Activated CD4-positive, alpha-beta memory T cell treated with anti-CD3 and anti-CD28 coated beads, Interleukin-2, amount 10 ng/mL, durations not matched to agents 7 days and 5 days (primary cell): ENCODE results near the gene AFG3L2. TPM values are rescaled to one million over a fixed set of nuclear protein-coding genes. Genes with fewer than 3 reads are reported as not detected.

ENCODE experiments used
- CTCF ChIA-PET: fragments of 350-600 bp; sonication (Branson Sonifier 250); formaldehyde crosslinking; loops from one replicate; lab custom pipeline; 2021; ENCODE audit warnings: antibody characterized with exemption, inconsistent platforms; lab: Charles Lee
- POLR2A ChIA-PET: fragments of 350-600 bp; sonication (Branson Sonifier 250); formaldehyde crosslinking; loops from one replicate; lab custom pipeline; 2021; ENCODE audit warnings: antibody characterized with exemption; lab: Charles Lee
- DNase-seq: peaks from one replicate; pipeline ENCODE4 v3.0.0-alpha.2; 2020
- H3K27ac Mint-ChIP-seq: one replicate; pipeline ENCODE4 v1.8.0; 2021; ENCODE audit warnings: mild to moderate bottlenecking, mixed read lengths
- H3K27me3 Mint-ChIP-seq: one replicate; pipeline ENCODE4 v1.8.0; 2021; ENCODE audit warnings: mixed read lengths
- H3K36me3 Mint-ChIP-seq: one replicate; pipeline ENCODE4 v1.8.0; 2021; ENCODE audit warnings: low read depth, mixed read lengths
- H3K4me1 Mint-ChIP-seq: one replicate; pipeline ENCODE4 v1.8.0; 2021; ENCODE audit warnings: mixed read lengths
- H3K4me3 Mint-ChIP-seq: one replicate; pipeline ENCODE4 v1.8.0; 2021; ENCODE audit warnings: mild to moderate bottlenecking, mixed read lengths
- H3K9me3 Mint-ChIP-seq: one replicate; pipeline ENCODE4 v1.8.0; 2021; ENCODE audit warnings: mixed read lengths
- total RNA-seq, 2 experiments: library from RNA; stranded (reverse); gene quantifications; one replicate each; pipeline ENCODE4 v1.2.3, GENCODE V29; 2021

AFG3L2 gene
- total RNA-seq, 2 experiments from 2014 or later: 31.9 to 32.8 TPM

DNA sequence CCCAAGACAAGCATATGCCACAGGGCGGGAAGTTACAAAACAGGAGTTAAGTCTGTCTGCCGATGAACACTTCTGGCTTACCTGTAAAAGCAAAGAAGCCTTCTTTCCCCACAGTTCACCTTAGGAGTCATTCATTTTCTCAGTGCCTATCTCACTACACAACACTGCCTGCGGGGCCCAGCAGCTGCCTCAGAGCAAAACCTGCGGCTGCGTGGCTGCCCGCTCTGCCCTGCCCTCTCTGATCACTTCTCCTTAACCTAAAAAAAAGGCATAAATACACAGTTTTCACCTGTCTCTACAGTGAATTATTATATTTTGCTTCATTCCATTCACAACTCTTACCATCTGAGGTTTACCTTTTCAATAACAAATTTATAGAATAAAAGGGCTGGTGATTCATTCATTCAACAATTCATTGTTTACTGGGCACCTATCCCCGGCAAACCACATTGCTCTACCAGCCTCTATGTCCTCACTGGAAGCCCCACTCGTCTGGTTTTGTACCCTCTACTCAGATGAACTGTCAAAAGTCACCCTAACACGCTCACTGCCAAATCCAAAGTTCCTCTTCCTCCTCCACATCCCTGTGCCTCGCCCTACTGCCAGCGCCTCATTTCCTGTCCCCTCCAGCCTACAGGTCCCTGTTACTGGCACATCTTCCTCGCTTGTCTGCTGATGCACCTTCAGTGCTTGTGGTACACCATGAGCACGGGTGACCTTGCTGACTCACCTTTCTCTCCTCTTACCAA is 31.4 kb downstream of the AFG3L2 start:
- CTCF ChIA-PET: no interaction called here
- H3K27me3 Mint-ChIP-seq: no peaks in the 10 kb centered on the region

DNA sequence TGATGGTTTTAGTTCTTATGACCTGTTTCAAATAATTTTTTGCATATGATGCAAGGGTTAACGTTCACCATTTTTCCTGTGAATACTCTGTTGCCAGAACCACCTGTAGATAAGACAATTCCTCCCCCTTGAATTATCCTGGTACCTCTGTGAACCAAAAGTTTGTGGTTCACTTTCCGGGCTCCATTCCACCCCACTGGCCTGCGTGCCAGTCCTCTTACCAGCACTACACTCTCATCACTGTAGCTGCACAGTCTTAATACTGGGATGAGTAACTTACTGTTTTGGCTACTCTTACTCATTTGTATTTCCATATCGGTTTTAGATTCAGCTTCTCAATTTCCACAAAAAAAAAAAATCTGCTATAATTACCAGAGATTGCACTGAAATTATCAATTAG is 34.4 kb downstream of the AFG3L2 start:
- Mint-ChIP-seq H3K4me3 (no peak overlapping the region), H3K36me3 (peaks cover 42% of the 10 kb centered on the region), H3K27ac (no peak overlapping the region), H3K27me3 (no peaks in the 10 kb centered on the region), H3K4me1 (peaks cover 7% of the 10 kb centered on the region), H3K9me3 (no peaks in the 10 kb centered on the region)
- CTCF ChIA-PET: interaction anchor here (0.6 to 1.8 kb wide), 2 partner anchors 14 to 184 kb away, joined by 3 to 5 read pairs; no protein-coding TSS in a partner anchor
- POLR2A ChIA-PET: no interaction called here
- no peak for DNase-seq

More for the DNA sequence above, 31.4 kb downstream of the AFG3L2 start:
- no peak for DNase-seq
- H3K27ac Mint-ChIP-seq: no peak overlapping the region
- H3K36me3 Mint-ChIP-seq: peaks cover 56% of the 10 kb centered on the region
- H3K4me1 Mint-ChIP-seq: peaks cover 7% of the 10 kb centered on the region
- no peak overlapping the region for H3K4me3 Mint-ChIP-seq
- H3K9me3 Mint-ChIP-seq: no peaks in the 10 kb centered on the region
- POLR2A ChIA-PET: no interaction called here

DNA sequence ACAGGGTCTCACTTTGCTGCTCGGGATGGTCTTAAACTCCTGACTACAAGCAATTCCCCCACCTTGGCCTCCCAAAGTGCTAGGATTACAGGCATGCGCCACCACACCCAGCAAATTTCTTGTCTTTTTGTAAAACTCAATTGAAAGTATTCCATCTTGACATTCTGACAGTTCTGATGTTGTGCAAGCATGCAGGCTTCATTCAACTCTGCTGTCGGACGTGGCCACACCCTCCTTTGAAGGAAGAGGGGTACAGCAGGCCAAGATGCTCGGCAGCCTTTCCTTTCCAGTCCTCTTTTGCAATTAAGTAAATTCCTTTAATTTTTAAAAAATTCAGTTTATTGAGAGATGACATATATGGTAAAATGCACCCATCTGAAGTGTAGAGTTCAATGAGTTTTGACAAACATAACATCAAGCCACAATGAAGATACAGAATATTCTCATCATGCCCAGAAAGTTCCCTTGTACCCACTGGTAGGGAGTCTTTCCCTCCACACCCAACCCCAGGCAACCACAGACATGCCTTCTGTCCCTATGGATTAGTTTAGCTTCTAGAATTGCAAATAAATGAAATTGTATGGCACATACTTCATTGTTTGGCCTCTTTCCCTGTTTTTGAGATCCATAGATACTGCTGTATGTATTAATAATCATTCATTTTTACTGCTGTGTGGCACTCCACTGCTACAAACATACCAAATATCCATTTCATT is 35.9 kb downstream of the AFG3L2 start:
- H3K4me3 Mint-ChIP-seq: no peak overlapping the region
- H3K27ac Mint-ChIP-seq: no peak overlapping the region
- ChIA-PET POLR2A (no interaction called here), CTCF (interaction anchor here (1.8 kb wide), 1 partner anchor 13 kb away, joined by 5 read pairs; no protein-coding TSS in a partner anchor)
- no peak for DNase-seq
- H3K27me3 Mint-ChIP-seq: no peaks in the 10 kb centered on the region
- H3K36me3 Mint-ChIP-seq: peaks cover 39% of the 10 kb centered on the region
- no peaks in the 10 kb centered on the region for H3K9me3 Mint-ChIP-seq
- H3K4me1 Mint-ChIP-seq: peaks cover 3% of the 10 kb centered on the region

DNA sequence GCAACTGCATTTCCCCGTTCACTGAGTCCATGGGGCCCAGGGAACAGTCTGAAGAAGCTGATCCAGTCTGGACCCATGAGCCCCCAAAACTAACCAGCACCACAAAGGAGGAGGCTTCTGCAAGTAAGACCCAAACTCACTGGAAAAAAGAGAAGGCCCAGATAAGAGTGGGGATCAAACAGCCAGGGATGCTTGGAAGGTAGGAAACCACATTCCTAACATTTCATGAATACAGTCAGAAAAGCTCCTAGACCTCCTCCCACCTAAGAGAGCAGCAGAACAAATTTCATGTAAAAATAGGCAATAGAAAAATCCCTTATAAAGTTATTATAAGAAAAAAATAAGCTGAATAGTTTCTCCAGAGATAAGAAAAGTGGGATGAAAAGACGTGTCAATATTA is 38.6 kb downstream of the AFG3L2 start:
- H3K9me3 Mint-ChIP-seq: no peaks in the 10 kb centered on the region
- H3K27me3 Mint-ChIP-seq: no peaks in the 10 kb centered on the region
- H3K27ac Mint-ChIP-seq: no peak overlapping the region
- H3K4me3 Mint-ChIP-seq: no peak overlapping the region
- DNase-seq: no peak
- H3K4me1 Mint-ChIP-seq: no peaks in the 10 kb centered on the region
- ChIA-PET POLR2A (interaction anchor here (0.6 kb wide), 1 partner anchor 39 kb away, joined by 3 read pairs; the partner anchor contains the start of gene AFG3L2), CTCF (interaction anchor here (1.1 to 1.8 kb wide), 2 partner anchors 10 to 39 kb away, joined by 3 to 11 read pairs; no protein-coding TSS in a partner anchor)
- H3K36me3 Mint-ChIP-seq: peaks cover 33% of the 10 kb centered on the region

DNA sequence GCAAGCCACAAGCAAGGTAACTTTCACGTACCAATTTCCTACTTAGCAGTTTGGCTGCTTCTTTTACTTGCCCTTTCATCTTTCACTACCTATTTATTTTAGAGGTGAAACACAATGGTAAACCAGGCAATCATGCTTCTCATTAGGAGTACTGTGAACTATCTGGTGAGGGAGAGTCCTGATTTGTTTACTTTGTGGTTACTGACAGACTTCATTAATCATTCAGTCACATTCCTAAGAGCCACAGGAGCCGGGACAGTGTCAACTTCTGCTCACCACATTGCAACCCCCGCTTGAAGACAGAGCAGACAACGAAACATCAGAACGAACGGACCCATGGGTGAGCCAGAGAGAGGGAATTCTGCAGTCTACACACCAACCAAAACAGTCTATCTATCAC is 40.1 kb downstream of the AFG3L2 start:
- ChIA-PET POLR2A (no interaction called here), CTCF (interaction anchor here (1.7 kb wide), 1 partner anchor 9 kb away, joined by 5 read pairs; no protein-coding TSS in a partner anchor)
- H3K9me3 Mint-ChIP-seq: no peaks in the 10 kb centered on the region
- H3K4me1 Mint-ChIP-seq: no peaks in the 10 kb centered on the region
- DNase-seq: no peak
- no peak overlapping the region for H3K4me3 Mint-ChIP-seq
- peaks cover 21% of the 10 kb centered on the region for H3K36me3 Mint-ChIP-seq
- H3K27ac Mint-ChIP-seq: no peak overlapping the region
- H3K27me3 Mint-ChIP-seq: no peaks in the 10 kb centered on the region

DNA sequence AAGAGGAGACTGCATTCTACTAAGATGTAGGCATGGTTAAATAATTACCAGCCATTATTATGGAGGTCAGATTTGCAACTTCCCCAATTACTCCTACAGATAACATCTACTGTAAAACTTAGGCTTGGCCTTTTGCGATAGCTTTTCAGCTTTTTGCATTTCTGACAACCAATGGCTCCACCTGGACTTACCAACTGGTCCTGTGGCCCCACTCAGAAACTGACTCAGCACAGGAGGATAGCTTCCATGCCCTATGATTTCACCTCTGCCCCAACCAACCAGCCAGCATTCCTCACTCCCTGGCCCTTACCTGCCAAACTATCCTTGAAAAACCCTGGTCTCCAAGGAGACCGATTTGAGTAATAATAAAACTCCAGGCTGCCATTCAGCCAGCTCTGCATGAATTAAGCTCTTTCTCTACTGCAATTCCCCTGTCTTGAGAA is 40.8 kb downstream of the AFG3L2 start:
- ChIA-PET POLR2A (no interaction called here), CTCF (interaction anchor here (1.7 kb wide), 1 partner anchor 8 kb away, joined by 5 read pairs; no protein-coding TSS in a partner anchor)
- Mint-ChIP-seq H3K36me3 (peaks cover 15% of the 10 kb centered on the region), H3K9me3 (no peaks in the 10 kb centered on the region), H3K27me3 (no peaks in the 10 kb centered on the region), H3K27ac (no peak overlapping the region), H3K4me3 (no peak overlapping the region), H3K4me1 (no peaks in the 10 kb centered on the region)
- no peak for DNase-seq

DNA sequence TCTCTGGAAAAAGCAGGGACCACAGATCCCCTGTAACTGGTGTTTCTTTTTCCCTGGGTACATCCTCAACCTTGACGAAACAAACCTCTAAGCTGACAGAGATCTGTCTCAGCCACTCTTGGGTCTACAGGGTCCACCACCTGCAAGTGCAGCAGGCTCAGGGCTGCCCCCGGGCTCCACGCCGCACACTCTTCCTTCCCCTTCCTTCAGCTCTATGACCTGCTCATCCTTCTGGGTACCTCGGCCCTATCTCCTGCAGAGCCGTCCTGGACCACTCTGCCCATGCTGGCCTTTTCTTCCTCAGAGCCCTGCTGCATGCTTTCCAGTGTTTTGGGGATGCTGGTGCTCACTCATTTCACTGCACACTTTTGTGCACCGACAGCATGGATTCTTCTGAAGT is 41.5 kb downstream of the AFG3L2 start:
- ChIA-PET CTCF (no interaction called here), POLR2A (no interaction called here)
- H3K36me3 Mint-ChIP-seq: peaks cover 15% of the 10 kb centered on the region
- no peak overlapping the region for H3K27ac Mint-ChIP-seq
- no peaks in the 10 kb centered on the region for H3K9me3 Mint-ChIP-seq
- DNase-seq: no peak
- no peak overlapping the region for H3K4me3 Mint-ChIP-seq
- H3K4me1 Mint-ChIP-seq: no peaks in the 10 kb centered on the region
- H3K27me3 Mint-ChIP-seq: no peaks in the 10 kb centered on the region

DNA sequence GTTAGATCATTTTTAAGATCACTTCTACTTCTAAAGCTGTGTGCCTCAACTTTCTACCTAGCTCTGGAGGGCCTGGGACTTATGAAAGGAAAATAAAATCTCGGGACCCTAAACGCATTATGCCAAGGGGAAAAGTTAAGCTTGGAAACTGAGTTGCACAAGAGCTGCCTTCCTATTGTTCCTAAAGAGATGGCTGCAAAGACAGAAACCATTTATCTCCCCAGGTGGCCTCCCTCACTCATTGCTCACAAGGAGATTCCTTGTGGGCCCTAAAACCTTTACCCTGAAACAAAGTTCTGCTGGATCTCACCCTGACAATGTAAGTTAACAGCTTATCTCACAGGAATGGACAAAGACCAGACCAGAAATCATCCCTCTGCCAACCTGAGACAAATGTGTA is 42.2 kb downstream of the AFG3L2 start:
- Mint-ChIP-seq H3K27me3 (no peaks in the 10 kb centered on the region), H3K27ac (no peak overlapping the region), H3K9me3 (no peaks in the 10 kb centered on the region), H3K4me3 (no peak overlapping the region), H3K4me1 (no peaks in the 10 kb centered on the region), H3K36me3 (peaks cover 15% of the 10 kb centered on the region)
- ChIA-PET CTCF (interaction anchor here (0.6 kb wide), 1 partner anchor 56 kb away, joined by 3 read pairs; no protein-coding TSS in a partner anchor), POLR2A (no interaction called here)
- no peak for DNase-seq

DNA sequence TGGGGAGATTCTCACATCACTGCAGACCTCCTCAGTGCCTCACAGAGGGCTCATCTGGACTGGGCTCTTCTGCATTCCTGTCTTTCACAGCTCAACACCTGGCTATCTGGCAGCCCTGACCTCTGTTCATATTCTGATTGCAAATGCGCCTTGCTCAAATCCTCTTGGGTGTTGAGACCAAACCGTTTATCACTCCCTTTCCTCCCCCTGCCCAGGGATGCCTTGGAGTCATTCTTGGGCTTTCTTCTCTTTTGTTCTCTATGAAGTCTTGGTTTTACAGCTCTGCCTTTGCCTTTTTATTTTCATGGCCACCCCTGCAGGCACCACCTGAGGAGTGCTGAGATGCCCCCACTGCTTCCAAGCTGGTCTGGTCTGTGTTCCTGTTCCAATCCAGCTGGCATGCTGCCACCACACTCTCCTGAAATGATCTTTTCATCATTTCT is 42.6 kb downstream of the AFG3L2 start:
- no peaks in the 10 kb centered on the region for H3K27me3 Mint-ChIP-seq
- H3K27ac Mint-ChIP-seq: no peak overlapping the region
- CTCF ChIA-PET: interaction anchor here (0.6 kb wide), 1 partner anchor 56 kb away, joined by 3 read pairs; no protein-coding TSS in a partner anchor
- POLR2A ChIA-PET: no interaction called here
- peaks cover 17% of the 10 kb centered on the region for H3K36me3 Mint-ChIP-seq
- DNase-seq: no peak
- no peaks in the 10 kb centered on the region for H3K4me1 Mint-ChIP-seq
- no peaks in the 10 kb centered on the region for H3K9me3 Mint-ChIP-seq
- H3K4me3 Mint-ChIP-seq: no peak overlapping the region

DNA sequence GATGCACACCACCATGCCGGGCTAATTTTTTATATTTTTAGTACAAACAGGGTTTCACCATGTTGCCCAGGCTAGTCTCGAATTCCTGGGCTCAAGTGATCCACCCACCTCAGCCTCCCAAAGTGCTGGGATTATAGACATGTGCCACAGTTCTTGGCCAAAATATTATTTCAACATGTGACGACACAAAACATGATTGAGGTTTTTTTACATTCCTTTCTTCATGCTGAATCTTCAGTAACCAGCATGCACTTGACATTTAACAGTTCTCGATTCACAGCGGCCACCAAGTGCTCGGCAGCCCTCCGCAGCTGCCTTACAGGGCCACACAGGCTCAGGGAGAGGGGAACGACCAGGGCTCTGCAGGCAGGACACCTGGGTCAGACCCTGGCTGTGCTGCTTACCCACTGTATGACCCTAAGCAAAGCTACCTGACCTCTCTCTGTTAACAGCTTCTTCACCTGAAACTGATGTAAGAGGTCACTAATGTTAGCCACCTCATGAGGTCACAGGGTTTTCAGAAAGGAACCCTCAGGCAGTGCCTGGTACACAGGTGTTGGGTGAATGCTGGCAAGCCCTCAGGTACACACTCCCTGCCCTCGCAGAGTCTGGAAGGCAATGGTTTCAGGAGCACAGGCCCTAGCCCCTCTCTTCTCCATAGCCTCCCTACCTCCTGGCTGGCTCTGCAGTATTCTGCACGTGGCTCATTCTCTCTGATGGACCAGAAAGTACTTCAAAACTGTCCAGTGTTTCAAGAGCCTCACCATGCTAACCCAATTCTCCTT is 43.3 kb downstream of the AFG3L2 start:
- Mint-ChIP-seq H3K4me1 (no peaks in the 10 kb centered on the region), H3K36me3 (peaks cover 18% of the 10 kb centered on the region), H3K4me3 (no peak overlapping the region), H3K27me3 (no peaks in the 10 kb centered on the region), H3K9me3 (no peaks in the 10 kb centered on the region), H3K27ac (no peak overlapping the region)
- ChIA-PET POLR2A (no interaction called here), CTCF (no interaction called here)
- no peak for DNase-seq

DNA sequence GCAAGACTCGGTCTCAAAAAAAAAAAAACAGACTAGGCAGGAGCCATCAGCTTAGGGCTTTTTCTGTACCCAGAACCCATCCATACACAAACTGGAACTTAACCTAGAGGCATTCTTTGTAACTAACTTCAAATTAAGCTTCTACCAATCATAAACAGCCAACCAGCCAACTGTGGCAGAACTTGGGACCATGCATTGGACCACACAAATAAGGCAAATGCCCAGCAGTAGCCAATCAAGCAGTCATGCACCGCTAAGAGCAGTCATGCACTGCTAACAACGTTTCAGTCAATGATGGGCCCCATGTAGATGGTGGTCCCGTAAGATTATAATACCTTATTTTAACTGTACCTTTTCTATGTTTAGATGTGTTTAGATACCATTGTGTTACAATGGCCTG is 46.3 kb downstream of the AFG3L2 start:
- no peak for DNase-seq
- ChIA-PET POLR2A (no interaction called here), CTCF (no interaction called here)
- H3K27me3 Mint-ChIP-seq: no peaks in the 10 kb centered on the region
- no peak overlapping the region for H3K4me3 Mint-ChIP-seq
- H3K9me3 Mint-ChIP-seq: no peaks in the 10 kb centered on the region
- peaks cover 30% of the 10 kb centered on the region for H3K36me3 Mint-ChIP-seq
- peaks cover 10% of the 10 kb centered on the region for H3K4me1 Mint-ChIP-seq
- H3K27ac Mint-ChIP-seq: no peak overlapping the region

DNA sequence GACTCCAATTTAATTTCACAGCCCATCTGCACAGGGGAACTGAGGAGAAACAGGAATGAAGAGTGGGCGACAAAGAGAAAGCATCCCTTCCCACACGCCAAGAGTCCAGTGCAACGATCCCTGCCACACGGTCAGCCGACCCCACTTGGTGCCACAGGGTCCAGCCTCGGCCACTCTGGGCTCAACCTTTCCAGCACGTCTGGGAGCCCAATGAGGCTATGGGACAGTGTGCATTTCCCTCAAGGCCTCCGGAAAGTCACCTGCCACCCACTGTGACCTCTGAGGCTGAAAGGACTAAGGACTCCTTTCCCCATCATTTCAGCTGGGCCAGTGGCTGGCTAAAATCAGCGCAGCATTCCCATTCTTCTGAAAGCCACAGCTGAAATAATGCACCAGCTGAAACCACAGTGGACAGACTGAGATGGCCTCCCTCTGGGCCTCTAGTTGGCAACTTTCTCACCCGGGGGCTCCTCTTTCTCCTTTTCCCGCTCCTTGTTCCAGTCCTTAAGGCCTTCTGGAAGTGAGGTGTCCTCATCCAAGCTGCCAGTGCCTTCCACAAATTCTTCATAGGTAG is 47.8 kb downstream of the AFG3L2 start:
- peaks cover 10% of the 10 kb centered on the region for H3K4me1 Mint-ChIP-seq

More for the DNA sequence above, 47.8 kb downstream of the AFG3L2 start:
- Mint-ChIP-seq H3K9me3 (no peaks in the 10 kb centered on the region), H3K4me3 (no peak overlapping the region), H3K36me3 (peaks cover 33% of the 10 kb centered on the region), H3K27me3 (no peaks in the 10 kb centered on the region), H3K27ac (no peak overlapping the region)
- ChIA-PET CTCF (interaction anchor here (1.2 to 2.7 kb wide), 9 partner anchors 9 to 331 kb away, joined by 4 to 40 read pairs (median 11); no protein-coding TSS in a partner anchor), POLR2A (no interaction called here)
- no peak for DNase-seq
